ENCODE results near the gene RNF182. TPM values are rescaled to one million over a fixed set of nuclear protein-coding genes. Genes with fewer than 3 reads are reported as not detected.

RNF182 gene
- total RNA-seq, 1 experiment from 2014 or later = 3.7 TPM

GRCh38 chr6:13919861-13920260, 4.9 kb upstream of the RNF182 start:
- H3K14ac ChIP-seq (ENCODE audit: insufficient read depth, low read length) = no peak overlapping the region
- no peak for TF ChIP-seq CTCF (conservative IDR thresholded peaks at IDR 0.05)
- no peak overlapping the region for H4K91ac ChIP-seq (ENCODE audit: insufficient read length, low read depth, low read length)
- no peak overlapping the region for H4K5ac ChIP-seq (ENCODE audit: insufficient read length, low read depth, low read length)
- Mint-ChIP-seq H3K27me3 (ENCODE audit: low read depth) (peaks cover 23% of the 10 kb centered on the region), H3K27ac (no peak overlapping the region), H3K36me3 (ENCODE audit: insufficient read depth in 1 of 3, low read depth in 3 of 3) (no peaks in the 10 kb centered on the region), H3K4me3 (no peak overlapping the region), H3K4me1 (peaks cover 15 to 17% of the 10 kb centered on the region in 2 experiments), H3K9me3 (no peaks in the 10 kb centered on the region)
- H3K23me2 ChIP-seq (ENCODE audit: insufficient read length, low read depth, low read length, poor library complexity, severe bottlenecking) = peaks cover 7% of the 10 kb centered on the region
- no peak overlapping the region for H2BK5ac ChIP-seq (ENCODE audit: insufficient read length, low read length)
- H2BK15ac ChIP-seq (ENCODE audit: low read depth, low read length) = no peak overlapping the region
- H2AK5ac ChIP-seq (ENCODE audit: insufficient read length, low read length) = no peak overlapping the region
- no peak overlapping the region for H4K8ac ChIP-seq (replicated peaks; ENCODE audit: insufficient read length, low read depth, low read length)
- no peaks in the 10 kb centered on the region for H3K27me3 ChIP-seq (ENCODE audit: insufficient read depth, low read length)
- no CpG with 5 or more reads among the region's 1 CpG for WGBS (ENCODE audit: extremely low coverage, insufficient read length, low lambda C conversion rate)
- H3K4me2 ChIP-seq (ENCODE audit: insufficient read depth, insufficient read length, low read length) = no peak overlapping the region
- no peak overlapping the region for H3K9ac ChIP-seq (ENCODE audit: extremely low read depth, insufficient read length, low read length)
- H2BK20ac ChIP-seq (ENCODE audit: low read depth, low read length, poor library complexity, severe bottlenecking) = no peak overlapping the region
- no peak overlapping the region for H3K4ac ChIP-seq (ENCODE audit: low read depth, low read length)
- no peaks in the 10 kb centered on the region for H3K9me3 ChIP-seq (ENCODE audit: control insufficient read depth, low read depth, low read length)
- no peak overlapping the region for H3K56ac ChIP-seq (ENCODE audit: insufficient read length, low read depth, low read length)
- H2AFZ ChIP-seq (ENCODE audit: low read length) = no peak overlapping the region
- DNase-seq = no peak
- H3K4me1 ChIP-seq (ENCODE audit: insufficient read depth, low read length) = no peaks in the 10 kb centered on the region; the same call in 1 of the 2 replicates
- H3K18ac ChIP-seq (ENCODE audit: insufficient read length, low read depth, low read length) = no peak overlapping the region
- no peaks in the 10 kb centered on the region for H3K79me1 ChIP-seq (ENCODE audit: insufficient read depth, low read depth, low read length, poor library complexity, severe bottlenecking)
- no peak overlapping the region for H3K27ac ChIP-seq (ENCODE audit: insufficient read length, low read depth, low read length)
- H2BK120ac ChIP-seq (ENCODE audit: low read depth, low read length, poor library complexity, severe bottlenecking) = no peak overlapping the region
- no peaks in the 10 kb centered on the region for H3K79me2 ChIP-seq (ENCODE audit: insufficient read depth, low read length)
- H2BK12ac ChIP-seq (ENCODE audit: insufficient read length, low read depth, low read length) = no peak overlapping the region
- no peak overlapping the region for H3K23ac ChIP-seq (ENCODE audit: insufficient read length, low read depth, low read length)
- H3T11ph ChIP-seq (ENCODE audit: low read length) = no peak overlapping the region
- H4K20me1 ChIP-seq (ENCODE audit: control insufficient read depth, insufficient read depth, insufficient read length) = no peaks in the 10 kb centered on the region
